Measurements from ENCODE around the gene MDC1. TPM values are rescaled to one million over a fixed set of nuclear protein-coding genes. Genes with fewer than 3 reads are reported as not detected.

Gene MDC1
- total and polyA plus RNA-seq, 2 of the 13 experiments (the other 11 are each of a cell fraction or from before 2014, with no cell fraction given): 8.4 to 14.0 TPM

DNA sequence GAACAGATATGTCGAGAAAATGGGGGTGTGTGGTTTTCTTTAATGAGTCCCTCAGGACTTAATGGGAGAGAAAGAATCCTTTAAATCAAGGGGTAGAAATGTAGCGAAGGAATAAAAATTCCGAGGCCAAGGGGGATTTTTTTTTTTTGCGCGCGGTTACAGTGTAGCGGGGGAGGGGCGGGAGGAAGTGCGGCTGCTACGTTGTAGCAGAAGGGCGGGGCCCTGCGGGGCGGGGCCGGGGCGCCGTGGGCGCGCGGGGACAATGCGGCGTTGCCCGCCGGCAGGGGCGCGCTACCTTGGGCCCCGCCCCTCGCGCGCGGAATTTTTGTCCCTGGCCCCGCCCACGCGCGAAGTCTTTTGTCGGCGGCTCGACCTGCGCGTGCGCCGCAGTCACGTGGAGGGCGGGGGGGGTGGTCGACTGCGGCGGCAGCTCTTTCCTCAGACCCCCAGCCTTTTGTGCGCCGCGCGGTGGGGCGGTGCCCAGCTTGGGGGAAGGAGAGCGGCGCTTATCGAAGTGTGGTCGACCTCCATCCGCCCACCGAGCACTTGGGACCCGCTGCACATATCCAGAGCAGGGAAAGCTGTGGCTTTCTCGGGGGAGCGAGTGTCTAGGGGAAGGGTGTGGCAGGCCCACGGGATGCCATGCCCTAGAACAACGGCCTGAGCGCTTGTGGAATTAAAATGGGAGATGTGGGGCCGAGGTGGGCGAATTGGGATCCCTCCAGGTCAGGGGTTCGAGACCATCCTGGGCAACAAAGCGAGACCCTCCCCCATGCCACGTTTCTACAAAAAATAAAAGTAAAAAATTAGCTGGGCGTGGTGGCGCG lies 4.3 kb upstream of the MDC1 start (continued):
- TF ChIP-seq, protein P1, sequence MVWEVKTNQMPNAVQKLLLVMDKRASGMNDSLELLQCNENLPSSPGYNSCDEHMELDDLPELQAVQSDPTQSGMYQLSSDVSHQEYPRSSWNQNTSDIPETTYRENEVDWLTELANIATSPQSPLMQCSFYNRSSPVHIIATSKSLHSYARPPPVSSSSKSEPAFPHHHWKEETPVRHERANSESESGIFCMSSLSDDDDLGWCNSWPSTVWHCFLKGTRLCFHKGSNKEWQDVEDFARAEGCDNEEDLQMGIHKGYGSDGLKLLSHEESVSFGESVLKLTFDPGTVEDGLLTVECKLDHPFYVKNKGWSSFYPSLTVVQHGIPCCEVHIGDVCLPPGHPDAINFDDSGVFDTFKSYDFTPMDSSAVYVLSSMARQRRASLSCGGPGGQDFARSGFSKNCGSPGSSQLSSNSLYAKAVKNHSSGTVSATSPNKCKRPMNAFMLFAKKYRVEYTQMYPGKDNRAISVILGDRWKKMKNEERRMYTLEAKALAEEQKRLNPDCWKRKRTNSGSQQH (CRISPR knock-in tag; IDR thresholded peaks at IDR 0.05; ENCODE audit: low read depth): no peak
- TF ChIP-seq ZBTB4 (CRISPR knock-in tag; IDR thresholded peaks at IDR 0.05; ENCODE audit: borderline replicate concordance) (no peak), ZNF17 (CRISPR knock-in tag; IDR thresholded peaks at IDR 0.05) (no peak), CHCHD3 (CRISPR knock-in tag; IDR thresholded peaks at IDR 0.05) (no peak), ZBTB7A (CRISPR knock-in tag; IDR thresholded peaks at IDR 0.05) (peak; percentile 93), TRIM22 (IDR thresholded peaks at IDR 0.05) (no peak), MTERF4 (CRISPR knock-in tag; IDR thresholded peaks at IDR 0.05) (no peak), ZNF12 (CRISPR knock-in tag; IDR thresholded peaks at IDR 0.05) (no peak), NONO (IDR thresholded peaks at IDR 0.05) (no peak), NONO (CRISPR knock-in tag; conservative IDR thresholded peaks at IDR 0.05) (peak; percentile 78; the same call in 1 of the 2 replicates), TOE1 (CRISPR knock-in tag; IDR thresholded peaks at IDR 0.05) (no peak), ATM (IDR thresholded peaks at IDR 0.05; ENCODE audit: borderline replicate concordance) (no peak), ZNF263 (CRISPR knock-in tag; IDR thresholded peaks at IDR 0.05) (no peak), GLMP (CRISPR knock-in tag; IDR thresholded peaks at IDR 0.05; ENCODE audit: borderline replicate concordance) (no peak), HOXD1 (CRISPR knock-in tag; IDR thresholded peaks at IDR 0.05) (peak; percentile 75; the same call in 1 of the 2 replicates), NFRKB (IDR thresholded peaks at IDR 0.05) (no peak)
- TF ChIP-seq, protein P2, sequence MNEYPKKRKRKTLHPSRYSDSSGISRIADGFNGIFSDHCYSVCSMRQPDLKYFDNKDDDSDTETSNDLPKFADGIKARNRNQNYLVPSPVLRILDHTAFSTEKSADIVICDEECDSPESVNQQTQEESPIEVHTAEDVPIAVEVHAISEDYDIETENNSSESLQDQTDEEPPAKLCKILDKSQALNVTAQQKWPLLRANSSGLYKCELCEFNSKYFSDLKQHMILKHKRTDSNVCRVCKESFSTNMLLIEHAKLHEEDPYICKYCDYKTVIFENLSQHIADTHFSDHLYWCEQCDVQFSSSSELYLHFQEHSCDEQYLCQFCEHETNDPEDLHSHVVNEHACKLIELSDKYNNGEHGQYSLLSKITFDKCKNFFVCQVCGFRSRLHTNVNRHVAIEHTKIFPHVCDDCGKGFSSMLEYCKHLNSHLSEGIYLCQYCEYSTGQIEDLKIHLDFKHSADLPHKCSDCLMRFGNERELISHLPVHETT (CRISPR knock-in tag; conservative IDR thresholded peaks at IDR 0.05): no peak; the same call in 1 of the 2 replicates
- TF ChIP-seq, protein P3, sequence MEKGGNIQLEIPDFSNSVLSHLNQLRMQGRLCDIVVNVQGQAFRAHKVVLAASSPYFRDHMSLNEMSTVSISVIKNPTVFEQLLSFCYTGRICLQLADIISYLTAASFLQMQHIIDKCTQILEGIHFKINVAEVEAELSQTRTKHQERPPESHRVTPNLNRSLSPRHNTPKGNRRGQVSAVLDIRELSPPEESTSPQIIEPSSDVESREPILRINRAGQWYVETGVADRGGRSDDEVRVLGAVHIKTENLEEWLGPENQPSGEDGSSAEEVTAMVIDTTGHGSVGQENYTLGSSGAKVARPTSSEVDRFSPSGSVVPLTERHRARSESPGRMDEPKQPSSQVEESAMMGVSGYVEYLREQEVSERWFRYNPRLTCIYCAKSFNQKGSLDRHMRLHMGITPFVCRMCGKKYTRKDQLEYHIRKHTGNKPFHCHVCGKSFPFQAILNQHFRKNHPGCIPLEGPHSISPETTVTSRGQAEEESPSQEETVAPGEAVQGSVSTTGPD (CRISPR knock-in tag; IDR thresholded peaks at IDR 0.05): no peak

Measured in HepG2 (cell line).